Smooth muscle cell (in vitro differentiated cells): ENCODE measurements around the gene TARBP1. TPM values are rescaled to one million over a fixed set of nuclear protein-coding genes. Genes with fewer than 3 reads are reported as not detected.
A peak's percentile ranks its signal among the peaks of the same experiment; 100 is the strongest.

Source experiments
- DNase-seq: peaks from one replicate; lab custom pipeline; 2025; ENCODE audit not compliant: unreplicated experiment; lab: John Stamatoyannopoulos, UW
- H2AFZ ChIP-seq: fragments of 200-600 bp; sonication (generic); 2 replicates; pipeline ENCODE4 v1.6.0; 2016; ENCODE audit warnings: antibody characterized with exemption, low read depth, mild to moderate bottlenecking
- H3F3A ChIP-seq: fragments of 200-600 bp; sonication (generic); 2 replicates; pipeline ENCODE4 v1.6.0; 2017; ENCODE audit warnings: antibody characterized with exemption, low read depth
- H3K27ac ChIP-seq: fragments of 200-600 bp; sonication (generic); 2 replicates; pipeline ENCODE4 v1.5.1; 2016; ENCODE audit warnings: low read depth, mild to moderate bottlenecking
- H3K27me3 ChIP-seq: fragments of 200-600 bp; sonication (generic); 2 replicates; pipeline ENCODE4 v1.6.1; 2016; ENCODE audit warnings: low read depth, mild to moderate bottlenecking
- H3K36me3 ChIP-seq: fragments of 200-600 bp; sonication (generic); 2 replicates; pipeline ENCODE4 v1.5.1; 2016; ENCODE audit warnings: low read depth
- H3K4me1 ChIP-seq: fragments of 200-600 bp; sonication (generic); 2 replicates; pipeline ENCODE4 v1.5.1; 2016; ENCODE audit warnings: low read depth
- H3K4me2 ChIP-seq: fragments of 200-600 bp; sonication (generic); 2 replicates; pipeline ENCODE4 v1.6.0; 2016; ENCODE audit warnings: mild to moderate bottlenecking
- H3K4me3 ChIP-seq: fragments of 200-600 bp; sonication (generic); 2 replicates; pipeline ENCODE4 v1.5.1; 2016; ENCODE audit warnings: mild to moderate bottlenecking
- H3K79me2 ChIP-seq: fragments of 200-600 bp; sonication (generic); 2 replicates; pipeline ENCODE4 v1.6.0; 2016; ENCODE audit warnings: low read depth, mild to moderate bottlenecking
- H3K9ac ChIP-seq: fragments of 200-600 bp; sonication (generic); 2 replicates; pipeline ENCODE4 v1.6.0; 2016; ENCODE audit warnings: low read depth
- H3K9me3 ChIP-seq: fragments of 200-600 bp; sonication (generic); replicated peaks from 2 replicates; pipeline ENCODE4 v1.5.1; 2016; ENCODE audit warnings: low read depth
- H4K20me1 ChIP-seq: fragments of 200-600 bp; sonication (generic); 2 replicates; pipeline ENCODE4 v1.6.0; 2016; ENCODE audit warnings: low read depth
- WGBS: methylation state at CpG from one replicate; pipeline ENCODE4 v1.1.7; 2016; ENCODE audit warnings: low lambda C conversion rate; 5-methylcytosine and 5-hydroxymethylcytosine counted together
- polyA plus RNA-seq: library from polyadenylated mRNA; unstranded; fragments of >200 nt; fragmentation: Nextera tagmentation; extraction: Ambion mirVana; gene quantifications from 2 replicates; pipeline ENCODE4 v1.2.1, GENCODE V29; 2016
- total RNA-seq: library from RNA; depleted of rRNA; stranded (reverse); fragments of >200 nt; gene quantifications from 2 replicates; pipeline ENCODE4 v1.2.3, GENCODE V29; 2014
- TF ChIP-seq, protein P1 (sequence below): fragments of 200-600 bp; sonication (generic); IDR thresholded peaks from 2 replicates; pipeline ENCODE4 v1.5.1; 2017; ENCODE audit warnings: borderline replicate concordance, mild to moderate bottlenecking, antibody characterized with exemption; ENCODE audit not compliant: insufficient read depth, poor library complexity, severe bottlenecking

The TARBP1 gene
- total and polyA plus RNA-seq, 2 experiments from 2014 or later, result 6.1 to 28.9 TPM

DNA sequence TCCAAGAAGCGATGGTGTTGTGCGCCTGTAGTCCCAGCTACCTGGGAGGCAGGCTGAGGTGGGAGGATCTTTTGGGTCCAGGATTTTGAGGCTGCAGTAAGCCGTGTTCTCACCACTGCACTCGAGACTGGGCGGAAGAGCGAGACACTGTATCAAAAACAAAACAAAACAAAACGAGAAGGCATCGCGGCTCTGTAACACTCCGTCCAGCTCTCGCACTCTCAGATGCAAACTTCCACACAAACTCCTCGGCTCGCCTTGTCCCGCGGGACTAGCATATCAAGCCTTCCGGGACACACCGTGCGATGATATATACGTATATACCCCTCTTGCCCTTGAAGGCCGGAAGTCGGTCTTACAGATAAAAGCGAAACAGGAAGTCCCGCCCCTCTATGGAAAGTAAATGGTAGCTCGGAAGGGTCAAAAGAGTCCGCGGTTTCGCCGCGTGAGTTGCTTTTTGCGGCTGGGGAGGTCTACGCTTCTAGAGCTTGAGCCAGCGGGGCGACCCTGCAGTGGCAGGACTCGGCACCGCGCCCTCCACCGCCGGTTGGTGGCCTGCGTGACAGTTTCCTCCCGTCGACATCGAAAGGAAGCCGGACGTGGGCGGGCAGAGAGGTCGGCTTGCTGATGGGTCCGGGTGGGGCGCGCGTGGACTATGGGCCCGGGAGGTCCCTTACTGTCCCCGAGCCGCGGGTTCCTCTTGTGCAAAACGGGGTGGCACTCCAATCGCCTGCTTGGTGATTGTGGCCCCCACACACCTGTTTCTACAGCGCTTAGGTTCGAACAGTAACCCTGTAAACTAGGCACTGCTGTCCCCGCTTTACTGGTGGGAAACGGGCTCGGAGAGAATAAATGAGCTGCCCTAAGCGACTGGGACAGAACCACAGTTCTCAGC lies 105.7 kb downstream of the TARBP1 start, which contains the start of gene COA6:
Gene COA6 (plus strand): TSS at position 393 of the 895 bp plus-strand sequence. CDS start 11 bp downstream, at position 404.
- peaks cover 6% of the 10 kb centered on the region for H3F3A ChIP-seq
- TF ChIP-seq, protein P1, sequence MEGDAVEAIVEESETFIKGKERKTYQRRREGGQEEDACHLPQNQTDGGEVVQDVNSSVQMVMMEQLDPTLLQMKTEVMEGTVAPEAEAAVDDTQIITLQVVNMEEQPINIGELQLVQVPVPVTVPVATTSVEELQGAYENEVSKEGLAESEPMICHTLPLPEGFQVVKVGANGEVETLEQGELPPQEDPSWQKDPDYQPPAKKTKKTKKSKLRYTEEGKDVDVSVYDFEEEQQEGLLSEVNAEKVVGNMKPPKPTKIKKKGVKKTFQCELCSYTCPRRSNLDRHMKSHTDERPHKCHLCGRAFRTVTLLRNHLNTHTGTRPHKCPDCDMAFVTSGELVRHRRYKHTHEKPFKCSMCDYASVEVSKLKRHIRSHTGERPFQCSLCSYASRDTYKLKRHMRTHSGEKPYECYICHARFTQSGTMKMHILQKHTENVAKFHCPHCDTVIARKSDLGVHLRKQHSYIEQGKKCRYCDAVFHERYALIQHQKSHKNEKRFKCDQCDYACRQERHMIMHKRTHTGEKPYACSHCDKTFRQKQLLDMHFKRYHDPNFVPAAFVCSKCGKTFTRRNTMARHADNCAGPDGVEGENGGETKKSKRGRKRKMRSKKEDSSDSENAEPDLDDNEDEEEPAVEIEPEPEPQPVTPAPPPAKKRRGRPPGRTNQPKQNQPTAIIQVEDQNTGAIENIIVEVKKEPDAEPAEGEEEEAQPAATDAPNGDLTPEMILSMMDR, result no peak
- peak within 1 kb of the TSS; percentile 96 for H3K27ac ChIP-seq
- peaks cover 20% of the 10 kb centered on the region for H3K79me2 ChIP-seq
- peak within 1 kb of the TSS; percentile 95 for H3K9ac ChIP-seq
- peak within 1 kb of the TSS; percentile 100 for H3K4me2 ChIP-seq
- no peaks in the 10 kb centered on the region for H3K9me3 ChIP-seq
- peak; percentile 54 for DNase-seq
- peak within 1 kb of the TSS; percentile 99 for H2AFZ ChIP-seq
- H4K20me1 ChIP-seq, result no peaks in the 10 kb centered on the region
- peaks cover 16% of the 10 kb centered on the region for H3K4me1 ChIP-seq
- WGBS, result under 1% methylated on average over 60 of the region's 62 CpGs
- peak within 1 kb of the TSS; percentile 91 for H3K4me3 ChIP-seq
- H3K27me3 ChIP-seq, result peaks cover 15% of the 10 kb centered on the region
- H3K36me3 ChIP-seq, result peaks cover 3% of the 10 kb centered on the region

DNA sequence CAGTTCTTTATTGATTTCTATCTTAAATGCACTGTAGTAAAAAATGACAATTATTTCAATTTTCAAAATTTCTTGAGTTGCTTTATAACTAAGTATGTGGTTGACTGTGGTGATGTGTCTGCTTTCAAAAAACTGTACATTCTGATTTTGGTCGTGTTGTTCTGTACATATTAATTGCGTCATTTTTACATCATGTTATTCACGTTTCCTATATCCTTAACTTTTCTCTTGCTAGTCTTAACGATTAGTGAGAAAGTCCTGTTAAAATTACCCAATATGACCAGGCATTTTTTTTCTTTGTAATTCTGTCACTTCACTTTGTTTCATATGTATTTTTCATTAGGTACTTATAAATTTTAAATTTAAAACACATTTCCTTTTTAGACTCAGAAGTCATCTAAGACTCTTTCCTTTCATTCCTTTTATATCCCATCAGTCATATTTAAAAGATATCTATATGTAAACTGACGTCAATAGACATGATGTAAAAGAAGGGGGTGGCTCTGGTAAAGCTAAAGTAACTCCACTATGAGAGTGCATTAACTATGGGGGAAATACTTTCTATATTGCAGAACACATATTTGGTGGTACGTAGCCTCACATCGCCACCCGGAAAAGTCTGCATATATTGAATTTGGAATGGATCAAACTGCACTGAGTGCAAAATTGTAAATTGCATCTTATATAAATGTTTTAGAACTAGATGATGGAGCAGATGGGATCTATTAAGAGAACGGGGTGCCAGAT lies 106.8 kb downstream of the TARBP1 start:
- H3K79me2 ChIP-seq, result peaks cover 12% of the 10 kb centered on the region
- peak overlapping the region; percentile 91 for H3K4me3 ChIP-seq
- H3K4me1 ChIP-seq, result peaks cover 16% of the 10 kb centered on the region
- peak overlapping the region; percentile 95 for H3K9ac ChIP-seq
- H2AFZ ChIP-seq, result peak overlapping the region; percentile 99
- H3K4me2 ChIP-seq, result peak overlapping the region; percentile 100
- DNase-seq, result no peak
- no peaks in the 10 kb centered on the region for H4K20me1 ChIP-seq
- 77% methylated on average over 9 of the region's 9 CpGs for WGBS
- H3K9me3 ChIP-seq, result no peaks in the 10 kb centered on the region
- H3K27me3 ChIP-seq, result peaks cover 15% of the 10 kb centered on the region
- TF ChIP-seq, protein P1, result no peak
- peak overlapping the region; percentile 96 for H3K27ac ChIP-seq
- peaks cover 6% of the 10 kb centered on the region for H3F3A ChIP-seq
- H3K36me3 ChIP-seq, result peaks cover 3% of the 10 kb centered on the region

DNA sequence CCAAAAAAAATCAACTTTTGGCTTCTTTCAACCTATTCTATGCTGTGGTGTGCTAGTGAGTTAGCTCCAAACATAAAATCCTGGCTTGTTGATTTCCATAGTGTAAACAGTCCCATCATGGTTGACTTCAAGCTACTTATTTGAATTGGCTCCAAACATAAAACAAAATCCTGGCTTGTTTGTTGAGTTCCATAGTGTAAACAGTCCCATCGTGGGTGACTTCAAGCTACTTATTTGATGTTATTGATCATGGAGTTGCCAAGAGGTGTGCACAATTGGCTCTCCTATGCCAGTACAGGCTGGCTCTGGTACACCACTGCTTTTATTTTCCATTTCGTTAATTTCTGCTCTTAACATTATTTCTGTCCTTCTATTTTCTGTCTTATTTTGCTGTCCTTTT lies 107.6 kb downstream of the TARBP1 start:
- 90% methylated on average over 2 of the region's 2 CpGs for WGBS
- Histone ChIP-seq H3K27me3 (peaks cover 15% of the 10 kb centered on the region), H4K20me1 (no peaks in the 10 kb centered on the region), H3K4me3 (no peak overlapping the region), H3K27ac (no peak overlapping the region), H3F3A (peaks cover 6% of the 10 kb centered on the region), H3K36me3 (peaks cover 1% of the 10 kb centered on the region), H3K9ac (no peak overlapping the region), H3K4me2 (no peak overlapping the region), H3K4me1 (peaks cover 16% of the 10 kb centered on the region), H2AFZ (no peak overlapping the region), H3K9me3 (no peaks in the 10 kb centered on the region), H3K79me2 (peaks cover 12% of the 10 kb centered on the region)
- TF ChIP-seq, protein P1, result no peak
- DNase-seq, result no peak
